WTC11 (cell line): ENCODE data around the gene SCD5. TPM values are rescaled to one million over a fixed set of nuclear protein-coding genes. Genes with fewer than 3 reads are reported as not detected.

Source experiments
- ATAC-seq: fragments of 200-7000 bp; cut with Tn5 transposase; 2 replicates; pipeline ENCODE4 v1.10.0; 2021; ENCODE audit warnings: mild to moderate bottlenecking, moderate library complexity
- CTCF ChIA-PET: fragments of 300-600 bp; sonication (Branson Sonifier 250); formaldehyde crosslinking; loops from one replicate; lab custom pipeline; 2021; ENCODE audit warnings: antibody characterized with exemption; lab: Charles Lee
- POLR2A ChIA-PET: fragments of 350-600 bp; sonication (Branson Sonifier 250); formaldehyde crosslinking; loops from one replicate; lab custom pipeline; 2021; ENCODE audit warnings: antibody characterized with exemption; lab: Charles Lee
- DNase-seq: peaks from one replicate; pipeline ENCODE4 v3.0.0; 2021; ENCODE audit warnings: low spot score
- H3K27ac Mint-ChIP-seq: 2 replicates; pipeline ENCODE4 v1.8.0; 2021; ENCODE audit warnings: mixed read lengths
- H3K27me3 Mint-ChIP-seq: 2 replicates; pipeline ENCODE4 v1.8.0; 2021; ENCODE audit warnings: low read depth, mild to moderate bottlenecking, moderate library complexity, mixed read lengths
- H3K36me3 Mint-ChIP-seq: 2 replicates; pipeline ENCODE4 v1.8.0; 2021; ENCODE audit warnings: mixed read lengths
- H3K4me1 Mint-ChIP-seq: 2 replicates; pipeline ENCODE4 v1.8.0; 2022; ENCODE audit warnings: mixed read lengths
- H3K4me3 Mint-ChIP-seq: 2 replicates; pipeline ENCODE4 v1.8.0; 2021; ENCODE audit warnings: mild to moderate bottlenecking, moderate library complexity, mixed read lengths
- H3K9me3 Mint-ChIP-seq: 2 replicates; pipeline ENCODE4 v1.8.0; 2021; ENCODE audit warnings: mixed read lengths
- ATF2 ChIP-seq: sonication (generic); formaldehyde crosslinking; IDR thresholded peaks from 2 replicates; pipeline ENCODE4 v1.8.1; 2022; ENCODE audit warnings: low read depth, missing genetic modification reagents, borderline replicate concordance
- ATF6 ChIP-seq: sonication (generic); formaldehyde crosslinking; IDR thresholded peaks from 2 replicates; pipeline ENCODE4 v1.8.1; 2023; ENCODE audit warnings: mild to moderate bottlenecking, missing genetic modification reagents
- CREB1 ChIP-seq: sonication (generic); formaldehyde crosslinking; IDR thresholded peaks from 2 replicates; pipeline ENCODE4 v1.8.0; 2023; ENCODE audit warnings: mild to moderate bottlenecking, missing genetic modification reagents
- CREM ChIP-seq: sonication (generic); formaldehyde crosslinking; IDR thresholded peaks from 2 replicates; pipeline ENCODE4 v1.8.1; 2022; ENCODE audit warnings: mild to moderate bottlenecking, missing genetic modification reagents, moderate library complexity
- CTCF ChIP-seq: fragments of 200-600 bp; IDR thresholded peaks from 2 replicates; pipeline ENCODE4 v1.8.0; 2022; ENCODE audit warnings: antibody characterized with exemption
- EMX1 ChIP-seq: fragments of 250-450 bp; sonication (Bioruptor Pico); IDR thresholded peaks from 2 replicates; pipeline ENCODE4 v1.8.0; 2021; ENCODE audit warnings: mild to moderate bottlenecking
- FOXP4 ChIP-seq: sonication (generic); formaldehyde crosslinking; IDR thresholded peaks from 2 replicates; pipeline ENCODE4 v1.8.0; 2022; ENCODE audit warnings: mild to moderate bottlenecking, missing genetic modification reagents
- GABPB1 ChIP-seq: sonication (generic); formaldehyde crosslinking; IDR thresholded peaks from 2 replicates; pipeline ENCODE4 v1.8.1; 2023; ENCODE audit warnings: mild to moderate bottlenecking, missing genetic modification reagents
- JUN ChIP-seq: sonication (generic); formaldehyde crosslinking; IDR thresholded peaks from 2 replicates; pipeline ENCODE4 v1.8.0; 2023; ENCODE audit warnings: mild to moderate bottlenecking, missing genetic modification reagents
- MAX ChIP-seq: sonication (generic); formaldehyde crosslinking; IDR thresholded peaks from 2 replicates; pipeline ENCODE4 v1.8.0; 2022; ENCODE audit warnings: mild to moderate bottlenecking, missing genetic modification reagents
- PRDM15 ChIP-seq: sonication (generic); formaldehyde crosslinking; IDR thresholded peaks from 2 replicates; pipeline ENCODE4 v1.8.0; 2022; ENCODE audit warnings: missing genetic modification reagents
- SMAD3 ChIP-seq: sonication (generic); formaldehyde crosslinking; IDR thresholded peaks from 2 replicates; pipeline ENCODE4 v1.8.0; 2022; ENCODE audit warnings: missing genetic modification reagents, mild to moderate bottlenecking, borderline replicate concordance
- SMAD4 ChIP-seq: sonication (generic); formaldehyde crosslinking; IDR thresholded peaks from 2 replicates; pipeline ENCODE4 v1.8.0; 2022; ENCODE audit warnings: mild to moderate bottlenecking, missing genetic modification reagents
- TEAD1 ChIP-seq: sonication (generic); formaldehyde crosslinking; IDR thresholded peaks from 2 replicates; pipeline ENCODE4 v1.8.0; 2022; ENCODE audit warnings: mild to moderate bottlenecking, missing genetic modification reagents
- ZBTB21 ChIP-seq: sonication (generic); formaldehyde crosslinking; IDR thresholded peaks from 2 replicates; pipeline ENCODE4 v1.8.1; 2023; ENCODE audit warnings: mild to moderate bottlenecking, missing genetic modification reagents, borderline replicate concordance
- ZMAT4 ChIP-seq: fragments of 250-450 bp; sonication (Bioruptor Pico); IDR thresholded peaks from 2 replicates; pipeline ENCODE4 v1.9.0; 2021; ENCODE audit warnings: mild to moderate bottlenecking
- ZNF219 ChIP-seq: sonication (generic); formaldehyde crosslinking; IDR thresholded peaks from 2 replicates; pipeline ENCODE4 v1.8.0; 2023; ENCODE audit warnings: missing genetic modification reagents, mild to moderate bottlenecking, borderline replicate concordance
- ZNF317 ChIP-seq: sonication (generic); formaldehyde crosslinking; IDR thresholded peaks from 2 replicates; pipeline ENCODE4 v1.8.1; 2023; ENCODE audit warnings: low read depth, mild to moderate bottlenecking, moderate library complexity, missing genetic modification reagents, borderline replicate concordance
- ZNF416 ChIP-seq: fragments of 250-450 bp; sonication (Bioruptor Pico); IDR thresholded peaks from 2 replicates; pipeline ENCODE4 v1.9.0; 2021; ENCODE audit warnings: mild to moderate bottlenecking, inconsistent platforms
- ZNF532 ChIP-seq: fragments of 250-450 bp; sonication (Bioruptor Pico); IDR thresholded peaks from 2 replicates; pipeline ENCODE4 v1.9.0; 2021; ENCODE audit warnings: mild to moderate bottlenecking, borderline replicate concordance
- total RNA-seq: library from RNA; stranded (reverse); gene quantifications from 3 replicates; pipeline ENCODE4 v1.2.3, GENCODE V29; 2021

The SCD5 gene
- total RNA-seq, 1 experiment from 2014 or later: 6.3 TPM

- POLR2A ChIA-PET: no interaction called here
- no peak overlapping the region for H3K27ac Mint-ChIP-seq
- CTCF ChIA-PET: no interaction called here
- no peak for TF ChIP-seq SMAD3 (CRISPR knock-in tag)
- TF ChIP-seq CTCF: no peak
- TF ChIP-seq JUN (CRISPR knock-in tag): no peak
- no peak for TF ChIP-seq ZNF532 (CRISPR knock-in tag)
- TF ChIP-seq ATF6 (CRISPR knock-in tag): no peak
- TF ChIP-seq ZNF219 (CRISPR knock-in tag): no peak
- no peak for TF ChIP-seq GABPB1 (CRISPR knock-in tag)
- no peak for TF ChIP-seq ATF2
- no peak for TF ChIP-seq ZMAT4 (CRISPR knock-in tag)
- TF ChIP-seq ZNF416 (CRISPR knock-in tag): no peak
- TF ChIP-seq MAX (CRISPR knock-in tag): no peak
- no peak for TF ChIP-seq PRDM15
- no peak for TF ChIP-seq EMX1 (CRISPR knock-in tag)
- no peak for TF ChIP-seq CREB1
- no peak for TF ChIP-seq SMAD4
- TF ChIP-seq FOXP4 (CRISPR knock-in tag): no peak
- TF ChIP-seq ZBTB21 (CRISPR knock-in tag): no peak
- no peak for TF ChIP-seq ZNF317 (CRISPR knock-in tag)
- TF ChIP-seq TEAD1: no peak
- no peak for TF ChIP-seq CREM
- TF ChIP-seq, all 79 proteins: peak for 0
- H3K4me1 Mint-ChIP-seq: peaks cover 4% of the 10 kb centered on the region; the same call in 1 of the 2 replicates
- no peaks in the 10 kb centered on the region for H3K27me3 Mint-ChIP-seq
- DNase-seq (no peak), ATAC-seq (no peak)
- H3K36me3 Mint-ChIP-seq: no peaks in the 10 kb centered on the region
- no peak overlapping the region for H3K4me3 Mint-ChIP-seq
- H3K9me3 Mint-ChIP-seq: no peaks in the 10 kb centered on the region
Measured at GRCh38 chr4:82640540-82640939, 158.1 kb downstream of the SCD5 start.
